SW 1271 (cell line): ENCODE results near the gene GRAMD1C.
A peak's percentile ranks its signal among the peaks of the same experiment; 100 is the strongest.

Experiments
- DNase-seq, 2 experiments: peaks; one replicate each; lab custom pipeline; 2025; lab: John Stamatoyannopoulos, UW

The GRAMD1C gene

DNA sequence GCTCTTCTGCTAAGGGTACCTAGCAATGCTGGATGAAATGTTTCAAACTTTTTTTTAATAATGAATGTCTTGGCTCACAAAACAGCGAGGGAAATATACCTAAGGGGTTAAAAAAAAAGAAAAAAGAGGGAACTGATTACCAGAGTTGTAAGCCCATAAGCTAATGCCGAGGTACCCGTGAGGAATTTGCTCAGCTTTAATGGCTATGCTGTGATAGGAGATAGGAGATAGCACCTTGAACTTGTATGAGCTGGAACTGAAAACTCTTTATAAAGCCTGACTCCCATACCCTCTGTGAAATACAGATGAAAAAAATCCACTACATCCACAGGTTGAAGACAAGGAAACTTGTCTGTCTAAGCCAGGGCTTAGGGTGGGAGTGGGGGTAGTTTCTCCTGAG is 13.9 kb downstream of the GRAMD1C start:
- no peak for DNase-seq

DNA sequence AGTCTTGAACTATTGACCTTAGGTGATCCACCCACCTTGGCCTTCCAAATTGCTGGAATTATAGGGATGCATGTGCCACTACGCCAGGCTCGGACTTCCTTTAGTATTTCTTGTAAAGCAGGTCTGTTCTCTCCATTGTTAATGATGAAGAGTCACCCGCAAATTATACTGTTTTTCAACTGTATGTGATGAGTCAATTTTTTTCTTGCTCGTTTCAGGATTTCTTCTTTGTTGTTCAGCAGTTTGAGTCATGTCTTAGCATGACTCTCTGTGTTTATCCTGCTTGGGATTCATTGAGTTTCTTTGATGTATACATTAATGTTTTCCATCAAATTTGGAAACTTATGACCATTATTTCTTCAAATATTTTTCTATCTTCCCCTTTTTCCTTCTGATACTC is 28.9 kb downstream of the GRAMD1C start:
- DNase-seq: no peak

DNA sequence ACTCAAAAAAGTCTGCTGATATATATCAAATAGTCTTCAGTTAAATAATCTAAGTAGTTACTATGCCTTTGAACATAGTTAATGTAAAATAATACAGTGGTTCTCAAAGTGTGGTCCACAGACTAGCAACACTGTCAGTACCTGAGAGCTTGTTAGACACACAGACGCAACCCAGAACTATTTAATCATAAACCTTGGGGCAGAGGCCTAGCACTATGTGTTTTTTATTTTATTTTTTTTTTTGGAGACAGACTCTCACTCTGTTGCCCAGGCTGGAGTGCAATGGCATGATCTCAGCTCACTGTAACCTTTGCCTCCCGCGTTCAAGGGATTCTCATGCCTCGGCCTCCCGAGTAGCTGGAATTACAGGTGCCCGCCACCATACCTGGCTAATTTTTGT is 34.7 kb downstream of the GRAMD1C start:
- DNase-seq: no peak

- no peak for DNase-seq
These were observed 35.4 kb downstream of the GRAMD1C start for GRCh38 chr3:113873814-113874526.

DNA sequence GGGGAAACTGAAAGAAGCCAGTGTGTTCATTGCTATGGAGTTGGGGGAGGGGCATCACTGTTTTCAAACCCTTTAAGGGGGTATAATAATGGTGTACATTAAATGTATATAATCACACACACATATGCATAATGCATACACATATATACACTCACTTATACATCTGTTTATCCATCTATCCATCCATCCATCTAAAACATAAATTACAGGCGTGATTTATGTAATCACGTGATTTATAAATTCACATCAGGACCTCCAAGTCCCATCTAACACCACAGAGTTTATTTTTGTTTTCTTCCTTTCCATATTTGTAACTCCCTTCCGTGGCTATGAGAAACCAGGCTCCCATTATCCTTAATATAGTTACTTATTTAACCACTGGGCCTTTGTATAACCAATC is 39.8 kb downstream of the GRAMD1C start:
- no peak for DNase-seq

DNA sequence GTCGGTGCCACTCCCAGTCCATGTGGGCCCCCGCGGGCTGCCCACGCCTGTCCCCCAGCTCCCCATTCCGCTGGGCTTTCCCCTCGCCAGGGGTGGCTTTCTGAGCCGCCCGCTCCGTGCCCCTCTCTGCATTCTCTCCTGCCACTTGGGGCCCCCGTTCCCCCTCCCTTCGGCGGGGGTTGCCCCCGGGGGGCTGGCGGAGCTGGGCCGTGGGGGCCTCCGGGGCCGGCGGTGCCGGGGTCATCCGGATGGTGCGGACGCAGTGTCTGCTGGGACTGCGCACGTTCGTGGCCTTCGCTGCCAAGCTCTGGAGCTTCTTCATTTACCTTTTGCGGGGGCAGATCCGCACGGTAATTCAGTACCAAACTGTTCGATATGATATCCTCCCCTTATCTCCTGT is 46.5 kb downstream of the GRAMD1C start:
- DNase-seq: no peak

- DNase-seq: no peak
These were observed 51.8 kb downstream of the GRAMD1C start for GRCh38 chr3:113890256-113890900.

- no peak for DNase-seq
These were observed 56.3 kb downstream of the GRAMD1C start for GRCh38 chr3:113894927-113895326.

- no peak for DNase-seq
These were observed 57.4 kb downstream of the GRAMD1C start for GRCh38 chr3:113895964-113896363.

GRCh38 chr3:113896930-113897329 is 58.3 kb downstream of the GRAMD1C start:
- no peak for DNase-seq

DNA sequence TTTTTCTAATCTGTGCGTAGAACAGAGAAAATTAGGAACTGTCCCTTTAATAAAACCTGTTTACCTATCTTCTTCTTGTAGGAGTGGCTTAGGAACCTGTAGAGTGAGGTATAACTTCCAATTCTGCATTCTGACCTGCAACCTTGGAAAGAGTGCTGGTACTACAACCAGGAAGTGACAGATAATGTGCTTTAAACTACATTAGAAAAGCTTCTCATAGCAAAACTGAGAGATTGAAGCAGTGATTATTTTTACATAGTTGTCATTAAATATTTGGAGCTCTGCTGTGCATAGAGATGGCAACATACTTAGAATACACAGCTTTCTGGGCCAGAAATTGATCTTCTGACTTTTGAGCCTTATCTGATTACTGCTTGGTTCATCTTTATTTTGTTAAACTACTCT is 58.8 kb downstream of the GRAMD1C start:
- DNase-seq: no peak

GRCh38 chr3:113898892-113899291 is 60.3 kb downstream of the GRAMD1C start:
- DNase-seq: peak in 1 of 2 experiments; percentile 17

DNA sequence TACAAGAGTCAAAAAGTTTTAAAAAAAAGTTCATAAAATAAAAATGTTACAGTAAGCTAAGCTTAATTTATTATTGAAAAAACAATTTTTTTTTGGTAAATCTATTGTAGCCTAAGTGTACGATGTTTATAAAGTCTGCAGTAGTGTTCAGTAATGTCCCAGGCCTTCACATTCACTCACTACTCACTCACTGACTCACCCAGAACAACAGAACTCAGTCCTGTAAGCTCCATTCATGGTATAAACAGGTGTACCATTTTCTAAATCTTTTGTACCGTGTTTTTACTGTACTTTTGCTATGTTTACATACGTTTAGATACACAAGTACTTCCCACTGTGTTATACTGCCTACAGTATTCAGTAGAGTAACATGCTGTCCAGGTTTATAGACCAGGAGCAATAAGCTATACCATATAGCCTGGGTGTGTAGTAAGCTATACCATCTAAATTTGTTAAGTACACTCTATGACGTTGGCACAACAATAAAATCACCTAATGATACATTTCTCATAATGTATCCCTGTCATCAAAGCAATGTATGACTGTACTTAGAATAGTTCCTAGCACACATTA is 68.1 kb downstream of the GRAMD1C start:
- DNase-seq: no peak

- no peak for DNase-seq
These were observed 69.5 kb downstream of the GRAMD1C start for GRCh38 chr3:113908133-113908532.

GRCh38 chr3:113910966-113911365 is 72.4 kb downstream of the GRAMD1C start:
- DNase-seq: no peak

DNA sequence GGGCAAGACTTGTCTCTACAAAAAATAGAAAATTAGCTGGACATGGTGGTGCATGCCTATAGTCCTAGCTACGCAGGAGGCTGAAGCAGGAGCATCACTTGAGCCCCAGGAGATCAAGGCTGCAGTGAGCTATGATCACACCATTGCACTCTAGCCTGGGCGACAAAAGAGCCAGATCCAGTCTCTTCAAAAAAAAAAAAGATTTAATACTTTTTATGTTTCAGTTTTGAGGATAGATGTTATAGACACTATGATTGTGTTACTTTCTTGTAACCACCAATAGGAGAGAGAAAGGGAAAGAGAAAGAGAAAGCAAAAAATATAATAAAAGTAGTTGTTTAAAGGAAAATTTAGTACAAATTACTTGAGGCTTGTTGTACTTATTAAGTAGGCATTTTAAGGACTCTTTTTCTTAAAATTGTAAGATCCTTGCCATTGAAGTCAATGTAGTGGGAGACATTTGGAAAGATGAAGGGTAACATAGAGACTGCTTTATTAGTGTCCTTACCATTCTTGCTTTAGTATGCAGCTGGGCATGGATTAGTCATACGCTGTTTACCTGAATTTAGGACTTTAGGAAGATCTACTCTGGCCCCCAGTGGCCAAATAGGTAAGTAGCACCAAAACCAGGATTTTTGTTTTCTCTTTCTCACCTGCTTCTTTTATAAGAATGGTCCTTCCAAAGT is 74.1 kb downstream of the GRAMD1C start:
- DNase-seq: peak; percentile 35 to 63

- no peak for DNase-seq
These were observed 76.1 kb downstream of the GRAMD1C start for GRCh38 chr3:113914646-113915045.

- no peak for DNase-seq
These were observed 89.0 kb downstream of the GRAMD1C start for GRCh38 chr3:113927556-113927955.

DNA sequence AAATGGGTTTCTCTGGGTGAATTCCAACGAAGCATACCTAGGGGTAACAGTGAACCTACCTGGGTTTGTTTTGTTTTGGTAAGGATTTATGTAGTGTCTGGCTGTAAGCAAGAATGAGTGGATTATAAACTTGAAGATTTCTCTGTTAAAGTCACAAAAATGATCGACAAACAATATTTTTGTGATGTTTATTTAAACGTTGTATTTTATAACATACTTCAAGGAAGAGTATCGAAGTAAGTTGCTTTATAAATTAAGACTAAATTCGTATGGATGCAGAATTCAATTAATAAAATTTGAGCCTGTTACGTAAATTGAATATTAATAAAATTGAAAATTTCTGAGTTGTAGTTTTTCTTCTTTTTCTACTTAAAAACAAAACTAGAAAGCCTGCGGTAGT is 108.2 kb downstream of the GRAMD1C start:
- no peak for DNase-seq

DNA sequence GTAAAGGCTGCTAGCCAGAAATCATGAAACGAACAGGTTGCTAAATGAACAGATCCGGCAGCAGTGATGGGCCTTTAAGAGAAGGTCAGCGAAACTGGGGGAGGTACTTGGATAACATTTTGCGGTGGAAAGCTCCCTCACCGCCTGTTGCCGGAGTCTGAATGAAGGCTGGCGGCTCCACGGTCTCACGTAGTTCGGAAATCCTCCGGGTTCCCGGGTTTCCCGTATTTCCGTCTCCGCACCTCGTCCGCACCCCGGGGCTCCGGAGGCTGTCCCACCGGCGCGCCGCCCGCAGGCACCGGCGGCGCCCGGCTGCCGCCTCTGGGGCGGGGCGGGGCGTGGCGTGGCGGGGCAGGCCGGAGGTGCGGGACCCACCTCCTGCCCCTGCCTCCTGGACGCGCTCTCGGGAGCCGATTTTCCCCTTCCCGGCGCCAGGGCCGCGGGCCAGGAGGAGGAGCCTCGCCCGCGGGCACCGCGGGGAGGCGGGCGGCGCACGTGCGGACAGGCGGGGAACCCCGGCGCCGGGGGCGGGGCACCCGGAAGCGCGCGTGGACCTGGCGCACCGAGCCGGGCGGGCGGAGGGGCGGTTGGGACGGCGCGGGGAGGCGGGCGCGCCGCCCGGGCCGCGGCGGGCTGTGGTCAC is 108.9 kb downstream of the GRAMD1C start, which contains the start of gene ZDHHC23:
Gene ZDHHC23, plus strand, starts transcription at position 642 of the 643 bp plus-strand sequence. CDS start 790 bp downstream, outside the sequence.
- peak; percentile 25 to 66 for DNase-seq

GRCh38 chr3:113948015-113948917 is 109.7 kb downstream of the GRAMD1C start:
- peak in 1 of 2 experiments; percentile 21 for DNase-seq
